Measurements from ENCODE around the gene CRAT. TPM values are rescaled to one million over a fixed set of nuclear protein-coding genes. Genes with fewer than 3 reads are reported as not detected.
A peak's percentile ranks its signal among the peaks of the same experiment; 100 is the strongest.

CRAT gene
- total and polyA plus RNA-seq, 8 donors: 30.3 to 131 (median 61.7) TPM

DNA sequence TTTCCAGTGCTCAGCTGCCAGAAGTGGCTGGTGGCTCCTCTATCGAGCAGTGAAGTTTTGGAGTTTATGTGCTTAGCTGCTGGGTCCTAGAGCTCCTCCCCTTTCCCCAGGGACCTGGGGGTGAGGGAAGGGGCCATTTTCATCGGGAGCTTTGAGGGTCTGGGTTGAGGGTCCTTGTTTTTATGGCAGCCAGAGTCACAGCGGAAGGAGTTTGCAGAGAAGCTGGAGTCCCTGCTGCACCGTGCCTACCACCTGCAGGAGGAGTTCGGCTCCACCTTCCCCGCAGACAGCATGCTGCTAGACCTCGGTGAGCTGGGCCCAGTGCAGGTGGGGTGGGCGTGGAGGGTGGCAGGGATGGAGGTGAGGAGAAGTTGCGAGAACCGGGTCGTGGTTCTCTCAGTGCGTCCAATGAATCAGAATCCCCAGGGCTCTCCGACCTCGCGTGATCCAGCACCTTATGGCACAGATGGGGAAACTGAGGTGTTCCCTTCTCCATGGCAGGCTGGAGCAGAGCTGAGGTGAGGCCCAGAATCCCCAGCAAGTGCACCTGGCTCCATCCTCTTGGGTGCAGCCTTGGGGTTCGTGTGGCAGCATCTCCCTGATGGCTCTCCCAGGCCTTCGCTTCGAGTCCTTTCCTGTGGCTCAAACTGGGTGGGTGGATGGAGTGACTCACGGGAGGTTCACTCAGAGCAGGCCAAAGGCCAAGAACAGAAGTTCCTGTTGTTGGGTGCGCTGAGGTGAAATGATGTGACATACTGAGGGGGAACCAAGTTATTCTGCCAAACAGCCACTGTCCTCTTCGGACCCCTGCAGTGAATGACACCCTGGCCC lies 51.4 kb downstream of the CRAT start:
- FAIRE-seq: no peak
- Histone ChIP-seq H3K27ac (no peak overlapping the region), H3K4me3 (no peak overlapping the region), H3K9me3 (no peaks in the 10 kb centered on the region), H3K4me1 (no peaks in the 10 kb centered on the region), H3K36me3 (peaks cover 0 to 6% (median 5%) of the 10 kb centered on the region in 3 donors), H3K27me3 (no peaks in the 10 kb centered on the region)
- intact Hi-C loops (cut with DNase I): no loop called here
- no peak for ATAC-seq
- TF ChIP-seq, protein P1, sequence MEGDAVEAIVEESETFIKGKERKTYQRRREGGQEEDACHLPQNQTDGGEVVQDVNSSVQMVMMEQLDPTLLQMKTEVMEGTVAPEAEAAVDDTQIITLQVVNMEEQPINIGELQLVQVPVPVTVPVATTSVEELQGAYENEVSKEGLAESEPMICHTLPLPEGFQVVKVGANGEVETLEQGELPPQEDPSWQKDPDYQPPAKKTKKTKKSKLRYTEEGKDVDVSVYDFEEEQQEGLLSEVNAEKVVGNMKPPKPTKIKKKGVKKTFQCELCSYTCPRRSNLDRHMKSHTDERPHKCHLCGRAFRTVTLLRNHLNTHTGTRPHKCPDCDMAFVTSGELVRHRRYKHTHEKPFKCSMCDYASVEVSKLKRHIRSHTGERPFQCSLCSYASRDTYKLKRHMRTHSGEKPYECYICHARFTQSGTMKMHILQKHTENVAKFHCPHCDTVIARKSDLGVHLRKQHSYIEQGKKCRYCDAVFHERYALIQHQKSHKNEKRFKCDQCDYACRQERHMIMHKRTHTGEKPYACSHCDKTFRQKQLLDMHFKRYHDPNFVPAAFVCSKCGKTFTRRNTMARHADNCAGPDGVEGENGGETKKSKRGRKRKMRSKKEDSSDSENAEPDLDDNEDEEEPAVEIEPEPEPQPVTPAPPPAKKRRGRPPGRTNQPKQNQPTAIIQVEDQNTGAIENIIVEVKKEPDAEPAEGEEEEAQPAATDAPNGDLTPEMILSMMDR (IDR thresholded peaks at IDR 0.05): no peak
- peak in 1 of 6 donors; percentile 60 for DNase-seq
- 88 to 92% methylated on average over 21 of the region's 21 CpGs for WGBS, 2 donors

DNA sequence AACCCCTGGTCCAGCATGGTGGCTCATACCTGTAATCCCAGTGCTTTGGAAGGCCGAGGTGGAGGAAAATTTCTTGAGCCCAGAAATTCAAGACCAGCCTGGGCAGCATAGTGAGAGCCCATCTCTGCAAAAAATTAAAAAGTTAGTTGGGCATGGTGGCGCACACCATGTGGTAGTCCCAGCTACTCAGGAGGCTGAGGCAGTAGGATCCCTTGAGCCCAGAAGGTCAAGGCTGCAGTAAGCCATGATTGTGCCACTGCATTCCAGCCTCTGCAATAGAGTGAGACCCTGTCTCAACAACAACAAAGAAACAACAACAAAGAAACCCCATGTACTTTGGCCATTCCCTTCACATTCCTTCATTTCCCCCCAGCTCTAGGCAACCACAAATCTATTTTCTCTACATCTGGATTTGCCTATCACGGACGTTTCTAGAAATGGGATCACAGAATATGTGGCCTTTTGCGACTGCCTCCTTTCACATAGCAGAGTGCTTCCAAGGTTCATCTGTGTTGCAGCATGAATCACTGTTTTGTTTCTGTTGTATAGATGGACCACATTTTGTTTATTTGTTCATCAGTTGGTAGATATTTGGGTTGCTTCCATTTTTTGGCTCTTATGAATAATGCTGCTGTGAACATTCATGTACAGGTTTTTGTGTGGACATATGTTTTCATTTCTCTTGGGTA lies 56.3 kb downstream of the CRAT start:
- Histone ChIP-seq H3K4me3 (no peak overlapping the region), H3K4me1 (peaks cover 7% of the 10 kb centered on the region in 3 donors), H3K36me3 (peaks cover 0 to 11% (median 0%) of the 10 kb centered on the region in 3 donors), H3K27ac (no peak overlapping the region), H3K27me3 (no peaks in the 10 kb centered on the region), H3K9me3 (no peaks in the 10 kb centered on the region)
- intact Hi-C loops (cut with DNase I): no loop called here
- TF ChIP-seq, protein P1 (IDR thresholded peaks at IDR 0.05): no peak
- FAIRE-seq: no peak
- no peak for ATAC-seq
- no peak for DNase-seq
- 80 to 84% methylated on average over 5 of the region's 5 CpGs for WGBS, 2 donors

DNA sequence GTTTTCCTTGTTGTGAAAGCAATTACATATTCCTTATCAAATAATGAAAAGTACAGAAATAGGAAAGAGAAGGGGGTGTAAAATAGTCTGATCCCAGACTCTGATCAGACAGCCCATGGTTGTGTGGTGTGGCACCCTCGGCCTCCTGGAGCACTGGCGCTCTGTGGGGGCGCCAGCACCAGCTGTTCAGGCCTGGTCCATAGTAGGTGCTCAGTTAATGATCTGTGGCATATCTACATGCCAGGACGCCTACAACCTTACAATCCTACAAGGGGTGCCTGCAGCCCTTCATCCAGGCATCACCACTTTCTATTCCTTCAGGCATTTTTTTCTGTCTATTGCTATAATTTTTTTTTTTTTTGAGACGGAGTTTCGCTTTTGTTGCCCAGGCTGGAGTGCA lies 57.6 kb downstream of the CRAT start:
- Histone ChIP-seq H3K27ac (peak overlapping the region; percentile 55 to 66 (median 62)), H3K4me3 (no peak overlapping the region), H3K36me3 (peaks cover 0 to 21% (median 0%) of the 10 kb centered on the region in 3 donors), H3K9me3 (no peaks in the 10 kb centered on the region), H3K4me1 (peaks cover 7% of the 10 kb centered on the region in 3 donors), H3K27me3 (no peaks in the 10 kb centered on the region)
- FAIRE-seq: no peak
- 77 to 85% methylated on average over 6 of the region's 6 CpGs for WGBS, 2 donors
- no peak for DNase-seq
- TF ChIP-seq, protein P1 (IDR thresholded peaks at IDR 0.05): no peak
- intact Hi-C loops (cut with DNase I): no loop called here
- peak; percentile 8 to 31 (median 12) for ATAC-seq

DNA sequence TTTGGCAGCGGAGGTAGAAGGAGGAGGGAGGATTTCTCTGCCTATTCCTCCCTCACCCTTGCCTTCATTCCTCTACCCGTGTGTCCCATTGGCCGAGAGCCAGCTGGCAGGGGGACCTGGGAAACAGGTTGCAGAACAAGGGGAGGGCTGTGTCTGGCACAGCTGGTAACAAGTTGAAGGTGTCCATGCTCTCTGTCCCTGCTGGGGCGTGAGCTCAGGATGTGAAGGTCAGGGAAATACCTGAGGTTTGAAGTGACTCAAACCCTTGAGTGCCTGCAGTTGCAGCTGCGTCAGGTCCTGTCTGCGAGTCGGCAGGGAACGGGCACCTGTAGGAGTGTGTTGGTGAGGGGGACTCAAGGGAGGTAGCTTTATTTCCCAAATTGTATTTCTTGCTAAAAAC lies 58.0 kb downstream of the CRAT start:
- Histone ChIP-seq H3K4me1 (peaks cover 7% of the 10 kb centered on the region in 3 donors), H3K9me3 (no peaks in the 10 kb centered on the region), H3K27ac (peak overlapping the region; percentile 55 to 66 (median 62)), H3K36me3 (peaks cover 0 to 21% (median 0%) of the 10 kb centered on the region in 3 donors), H3K27me3 (no peaks in the 10 kb centered on the region), H3K4me3 (no peak overlapping the region)
- TF ChIP-seq, protein P1 (IDR thresholded peaks at IDR 0.05): no peak
- ATAC-seq (peak; percentile 93 to 97 (median 97)), FAIRE-seq (no peak), DNase-seq (peak; percentile 93 to 99 (median 97))
- intact Hi-C loops (cut with DNase I): no loop called here
- WGBS, 2 donors: 13 to 22% methylated on average over 8 of the region's 8 CpGs

Other genes starting within 250 kb of the CRAT start
- gene KYAT1, start 228.8 kb downstream of the CRAT start, total RNA-seq: 1 to 10 TPM; 1.1 to 2.9 (median 1.5) TPM
- 1 to 10 TPM; 4.2 to 5.2 TPM for gene KYAT1, start 228.8 kb downstream of the CRAT start, polyA plus RNA-seq
- 10 to 100 TPM in 4 of 6 donors, 1 to 10 TPM in 2; 8.7 to 20.4 (median 10.4) TPM for gene LRRC8A, start 228.7 kb downstream of the CRAT start, total RNA-seq
- 10 to 100 TPM in 1 of 2 donors, 1 to 10 TPM in 1; 9.2 to 10.1 TPM for gene LRRC8A, start 228.7 kb downstream of the CRAT start, polyA plus RNA-seq
- gene PHYHD1, start 189.8 kb downstream of the CRAT start, total RNA-seq: 10 to 100 TPM; 20.7 to 48.7 (median 42.2) TPM
- 10 to 100 TPM; 45.7 to 71.3 TPM for gene PHYHD1, start 189.8 kb downstream of the CRAT start, polyA plus RNA-seq
- 1 to 10 TPM; 5.7 to 8.2 (median 6.6) TPM for gene DOLK, start 163.2 kb downstream of the CRAT start, total RNA-seq
- gene DOLK, start 163.2 kb downstream of the CRAT start, polyA plus RNA-seq: 1 to 10 TPM; 5.4 to 8.5 TPM
- gene NUP188, start 163.1 kb downstream of the CRAT start, total RNA-seq: 10 to 100 TPM; 11.5 to 20.8 (median 13.5) TPM
- gene NUP188, start 163.1 kb downstream of the CRAT start, polyA plus RNA-seq: 10 to 100 TPM; 10.8 to 18.0 TPM
- 10 to 100 TPM; 46.6 to 79.7 (median 70.8) TPM for gene SH3GLB2, start 82.5 kb downstream of the CRAT start, total RNA-seq
- 100 to 1,000 TPM; 188 to 201 TPM for gene SH3GLB2, start 82.5 kb downstream of the CRAT start, polyA plus RNA-seq
- gene MIGA2, start 74.2 kb downstream of the CRAT start, total RNA-seq: 10 to 100 TPM in 1 of 6 donors, 1 to 10 TPM in 5; 7.5 to 17.1 (median 9.3) TPM
- gene MIGA2, start 74.2 kb downstream of the CRAT start, polyA plus RNA-seq: 10 to 100 TPM; 27.8 to 30.9 TPM
- 10 to 100 TPM in 1 of 6 donors, 1 to 10 TPM in 5; 4.2 to 10.5 (median 7.4) TPM for gene DOLPP1, start 29.7 kb downstream of the CRAT start, total RNA-seq
- gene DOLPP1, start 29.7 kb downstream of the CRAT start, polyA plus RNA-seq: 1 to 10 TPM; 6.2 to 7.1 TPM
- 10 to 100 TPM; 32.7 to 71.4 (median 42.1) TPM for gene PTPA, start 622 bp upstream of the CRAT start, total RNA-seq
- 10 to 100 TPM; 43.8 to 61.8 TPM for gene PTPA, start 622 bp upstream of the CRAT start, polyA plus RNA-seq
- 10 to 100 TPM in 1 of 6 donors, 1 to 10 TPM in 5; 1.8 to 13.2 (median 4.6) TPM for gene IER5L, start 67.5 kb upstream of the CRAT start, total RNA-seq
- gene IER5L, start 67.5 kb upstream of the CRAT start, polyA plus RNA-seq: 10 to 100 TPM in 1 of 2 donors, 1 to 10 TPM in 1; 6.1 to 14.3 TPM

Data from pancreas (tissue), 10 donors.